Astrocyte (in vitro differentiated cells and primary cell): ENCODE results near the gene ANKDD1B.

Source experiments
- EZH2 ChIP-seq: IDR thresholded peaks from 2 replicates; pipeline ENCODE4 v1.6.1; 2012; ENCODE audit warnings: mild to moderate bottlenecking, low read length, inconsistent platforms; ENCODE audit not compliant: insufficient read depth
- TF ChIP-seq, protein P1 (sequence below): IDR thresholded peaks from 2 replicates; pipeline ENCODE4 v1.5.1; 2011; ENCODE audit warnings: low read depth, mild to moderate bottlenecking, inconsistent platforms, low read length, moderate library complexity; ENCODE audit not compliant: insufficient read depth

DNA sequence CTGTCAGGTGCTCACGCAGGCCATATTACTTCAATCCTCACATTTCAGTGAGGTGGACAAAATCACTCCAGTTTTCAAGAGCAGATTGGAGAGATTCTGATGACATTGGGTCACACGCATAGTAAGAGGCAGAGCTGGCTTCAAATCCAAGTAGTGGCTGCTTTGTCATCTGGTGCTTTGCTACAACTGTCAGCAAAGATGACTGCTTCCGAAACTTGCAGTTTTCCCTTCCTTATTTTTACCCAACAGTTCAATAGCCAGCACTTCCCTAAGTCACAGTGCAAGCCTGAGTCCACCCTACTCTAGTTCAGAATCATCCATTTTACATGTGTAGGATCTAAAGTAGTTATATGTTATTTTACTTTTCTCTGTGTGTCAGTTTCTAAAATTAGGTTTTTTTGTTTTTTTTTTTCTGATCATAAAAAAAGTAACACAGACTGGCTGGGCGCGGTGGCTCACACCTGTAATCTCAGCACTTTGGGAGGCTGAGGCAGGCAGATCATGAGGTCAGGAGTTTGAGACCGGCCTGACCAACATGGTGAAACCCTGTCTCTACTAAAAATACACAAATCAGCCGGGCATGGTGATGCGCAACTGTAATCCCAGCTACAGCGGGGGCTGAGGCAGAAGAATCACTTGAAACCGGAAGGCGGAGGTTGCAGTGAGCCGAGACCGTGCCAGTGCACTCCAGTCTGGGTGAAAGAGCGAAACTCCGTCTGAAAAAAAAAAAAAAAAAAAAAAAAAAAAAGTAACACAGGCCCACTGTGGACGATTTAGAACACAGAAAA lies 49.6 kb downstream of the ANKDD1B start:
- TF ChIP-seq, protein P1, sequence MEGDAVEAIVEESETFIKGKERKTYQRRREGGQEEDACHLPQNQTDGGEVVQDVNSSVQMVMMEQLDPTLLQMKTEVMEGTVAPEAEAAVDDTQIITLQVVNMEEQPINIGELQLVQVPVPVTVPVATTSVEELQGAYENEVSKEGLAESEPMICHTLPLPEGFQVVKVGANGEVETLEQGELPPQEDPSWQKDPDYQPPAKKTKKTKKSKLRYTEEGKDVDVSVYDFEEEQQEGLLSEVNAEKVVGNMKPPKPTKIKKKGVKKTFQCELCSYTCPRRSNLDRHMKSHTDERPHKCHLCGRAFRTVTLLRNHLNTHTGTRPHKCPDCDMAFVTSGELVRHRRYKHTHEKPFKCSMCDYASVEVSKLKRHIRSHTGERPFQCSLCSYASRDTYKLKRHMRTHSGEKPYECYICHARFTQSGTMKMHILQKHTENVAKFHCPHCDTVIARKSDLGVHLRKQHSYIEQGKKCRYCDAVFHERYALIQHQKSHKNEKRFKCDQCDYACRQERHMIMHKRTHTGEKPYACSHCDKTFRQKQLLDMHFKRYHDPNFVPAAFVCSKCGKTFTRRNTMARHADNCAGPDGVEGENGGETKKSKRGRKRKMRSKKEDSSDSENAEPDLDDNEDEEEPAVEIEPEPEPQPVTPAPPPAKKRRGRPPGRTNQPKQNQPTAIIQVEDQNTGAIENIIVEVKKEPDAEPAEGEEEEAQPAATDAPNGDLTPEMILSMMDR, result no peak
- no peak for TF ChIP-seq EZH2
